ENCODE measurements around the gene CHST11.

The CHST11 gene

GRCh38 chr12:104748356-104748755, 291.6 kb downstream of the CHST11 start:
- DNase-seq = no peak

GRCh38 chr12:104748790-104749189, 292.0 kb downstream of the CHST11 start:
- DNase-seq = no peak

- no peak for DNase-seq
Measured at GRCh38 chr12:104749545-104749944, 292.8 kb downstream of the CHST11 start.

- DNase-seq = no peak
Measured at GRCh38 chr12:104750061-104750460, 293.3 kb downstream of the CHST11 start.

- DNase-seq = no peak
Measured at GRCh38 chr12:104751120-104751519, 294.4 kb downstream of the CHST11 start.

GRCh38 chr12:104751594-104751993, 294.8 kb downstream of the CHST11 start:
- no peak for DNase-seq

- no peak for DNase-seq
Measured at GRCh38 chr12:104752016-104752415, 295.3 kb downstream of the CHST11 start.

- no peak for DNase-seq
Measured at GRCh38 chr12:104752881-104753280, 296.1 kb downstream of the CHST11 start.

- DNase-seq = no peak
Measured at GRCh38 chr12:104756901-104757300, 300.2 kb downstream of the CHST11 start.

- DNase-seq = no peak
Measured at GRCh38 chr12:104758771-104759170, 302.0 kb downstream of the CHST11 start.

- no peak for DNase-seq
Measured at GRCh38 chr12:104761091-104761490, 304.3 kb downstream of the CHST11 start.

GRCh38 chr12:104761611-104762010, 304.9 kb downstream of the CHST11 start:
- DNase-seq = no peak

- no peak for DNase-seq
Measured at GRCh38 chr12:104763168-104763805, 306.5 kb downstream of the CHST11 start.

GRCh38 chr12:104764225-104765091, 307.7 kb downstream of the CHST11 start:
- DNase-seq = no peak

GRCh38 chr12:104767261-104767660, 310.5 kb downstream of the CHST11 start:
- no peak for DNase-seq

GRCh38 chr12:104768033-104768432, 311.3 kb downstream of the CHST11 start:
- no peak for DNase-seq

- no peak for DNase-seq
Measured at GRCh38 chr12:104769144-104769561, 312.4 kb downstream of the CHST11 start.

- DNase-seq = no peak
Measured at GRCh38 chr12:104772336-104772735, 315.6 kb downstream of the CHST11 start.

GRCh38 chr12:104775731-104776231, 319.0 kb downstream of the CHST11 start:
- DNase-seq = no peak

- DNase-seq = no peak
Measured at GRCh38 chr12:104779134-104779533, 322.4 kb downstream of the CHST11 start.

- no peak for DNase-seq
Measured at GRCh38 chr12:104782296-104782695, 325.5 kb downstream of the CHST11 start.

GRCh38 chr12:104784592-104784991, 327.8 kb downstream of the CHST11 start:
- no peak for DNase-seq

GRCh38 chr12:104785886-104786285, 329.1 kb downstream of the CHST11 start:
- no peak for DNase-seq

GRCh38 chr12:104786352-104786751, 329.6 kb downstream of the CHST11 start:
- no peak for DNase-seq

All from stimulated activated CD4-positive, alpha-beta T cell treated with anti-CD3 and anti-CD28 coated beads, Interleukin-1b, Interleukin-23, amount 100 ng/mL, for 48 hours (primary cell).